Measurements from ENCODE around the gene CALCOCO1. TPM values are rescaled to one million over a fixed set of nuclear protein-coding genes. Genes with fewer than 3 reads are reported as not detected.
"Not testable (repeated sequence)": the region's sequence is repeated elsewhere in the genome, so short reads cannot be mapped to it uniquely, and the experiment has no call there.

Gene CALCOCO1
- total RNA-seq, 1 donor from 2014 or later: 101 TPM

- no peak for TF ChIP-seq CTCF (IDR thresholded peaks at IDR 0.05; ENCODE audit: unreplicated experiment)
- Mint-ChIP-seq H3K27ac (no peak overlapping the region), H3K9me3 (ENCODE audit: low read depth) (no peaks in the 10 kb centered on the region), H3K27me3 (peaks cover 6% of the 10 kb centered on the region), H3K4me1 (ENCODE audit: low read depth) (peaks cover 10% of the 10 kb centered on the region), H3K36me3 (ENCODE audit: insufficient read depth) (peaks cover 8% of the 10 kb centered on the region), H3K4me3 (ENCODE audit: low read depth) (peak overlapping the region; percentile 99)
- DNase-seq (ENCODE audit: low spot score, unreplicated experiment): no peak
Observed at GRCh38 chr12:53726341-53726740, 911 bp downstream of the CALCOCO1 start.

- Mint-ChIP-seq H3K4me1 (ENCODE audit: low read depth) (peaks cover 10% of the 10 kb centered on the region), H3K27me3 (peaks cover under 1% of the 10 kb centered on the region), H3K4me3 (ENCODE audit: low read depth) (peak overlapping the region; percentile 99), H3K27ac (no peak overlapping the region), H3K9me3 (ENCODE audit: low read depth) (no peaks in the 10 kb centered on the region), H3K36me3 (ENCODE audit: insufficient read depth) (peaks cover 11% of the 10 kb centered on the region)
- DNase-seq (ENCODE audit: low spot score, unreplicated experiment): no peak
- TF ChIP-seq CTCF (IDR thresholded peaks at IDR 0.05; ENCODE audit: unreplicated experiment): no peak
Observed at GRCh38 chr12:53725824-53726223, 1.4 kb downstream of the CALCOCO1 start.

GRCh38 chr12:53722450-53723041, 4.7 kb downstream of the CALCOCO1 start:
- Mint-ChIP-seq H3K27ac (no peak overlapping the region), H3K4me1 (ENCODE audit: low read depth) (peaks cover 7% of the 10 kb centered on the region), H3K9me3 (ENCODE audit: low read depth) (no peaks in the 10 kb centered on the region), H3K36me3 (ENCODE audit: insufficient read depth) (peaks cover 14% of the 10 kb centered on the region), H3K27me3 (no peaks in the 10 kb centered on the region), H3K4me3 (ENCODE audit: low read depth) (no peak overlapping the region)
- no peak for DNase-seq (ENCODE audit: low spot score, unreplicated experiment)
- TF ChIP-seq CTCF (IDR thresholded peaks at IDR 0.05; ENCODE audit: unreplicated experiment): no peak

- Mint-ChIP-seq H3K4me1 (ENCODE audit: low read depth) (no peaks in the 10 kb centered on the region), H3K4me3 (ENCODE audit: low read depth) (no peak overlapping the region), H3K27ac (no peak overlapping the region), H3K27me3 (no peaks in the 10 kb centered on the region), H3K36me3 (ENCODE audit: insufficient read depth) (peaks cover 21% of the 10 kb centered on the region), H3K9me3 (ENCODE audit: low read depth) (no peaks in the 10 kb centered on the region)
- DNase-seq (ENCODE audit: low spot score, unreplicated experiment): no peak
- TF ChIP-seq CTCF (IDR thresholded peaks at IDR 0.05; ENCODE audit: unreplicated experiment): no peak
Observed at GRCh38 chr12:53720946-53721345, 6.3 kb downstream of the CALCOCO1 start.

GRCh38 chr12:53719649-53720048, 7.6 kb downstream of the CALCOCO1 start:
- no peaks in the 10 kb centered on the region for H3K9me3 Mint-ChIP-seq (ENCODE audit: low read depth)
- H3K36me3 Mint-ChIP-seq (ENCODE audit: insufficient read depth): peaks cover 21% of the 10 kb centered on the region
- H3K27me3 Mint-ChIP-seq: no peaks in the 10 kb centered on the region
- no peaks in the 10 kb centered on the region for H3K4me1 Mint-ChIP-seq (ENCODE audit: low read depth)
- DNase-seq (ENCODE audit: low spot score, unreplicated experiment): no peak
- no peak for TF ChIP-seq CTCF (IDR thresholded peaks at IDR 0.05; ENCODE audit: unreplicated experiment)
- H3K27ac Mint-ChIP-seq: no peak overlapping the region
- H3K4me3 Mint-ChIP-seq (ENCODE audit: low read depth): no peak overlapping the region

GRCh38 chr12:53718567-53718966, 8.7 kb downstream of the CALCOCO1 start:
- H3K36me3 Mint-ChIP-seq (ENCODE audit: insufficient read depth): peaks cover 23% of the 10 kb centered on the region
- H3K4me3 Mint-ChIP-seq (ENCODE audit: low read depth); DNase-seq (ENCODE audit: low spot score, unreplicated experiment); H3K9me3 Mint-ChIP-seq (ENCODE audit: low read depth); H3K4me1 Mint-ChIP-seq (ENCODE audit: low read depth); H3K27me3 Mint-ChIP-seq; H3K27ac Mint-ChIP-seq: not testable (repeated sequence)
